Skeletal muscle tissue (tissue), 4 donors: ENCODE results near the gene DCAF17. TPM values are rescaled to one million over a fixed set of nuclear protein-coding genes. Genes with fewer than 3 reads are reported as not detected.

ENCODE experiments used
- H3K27ac ChIP-seq: one replicate; pipeline ENCODE4 v1.7.0; 2013; ENCODE audit warnings: mild to moderate bottlenecking, low read depth, low read length, inconsistent platforms
- H3K27me3 ChIP-seq, 3 donors: one replicate each; pipeline ENCODE4 v1.7.0; 2013; ENCODE audit warnings: low read length in 3 of 3; ENCODE audit not compliant: control insufficient read depth in 3 of 3, insufficient read depth in 3 of 3
- H3K36me3 ChIP-seq, 3 donors: one replicate each; pipeline ENCODE4 v1.7.0; 2013; ENCODE audit warnings: low read length in 3 of 3; ENCODE audit not compliant: control insufficient read depth in 3 of 3, insufficient read depth in 3 of 3
- H3K4me1 ChIP-seq, 3 donors: one replicate each; pipeline ENCODE4 v1.7.0; 2013; ENCODE audit warnings: low read length in 3 of 3, mild to moderate bottlenecking in 3 of 3; ENCODE audit not compliant: control insufficient read depth in 3 of 3, insufficient read depth in 3 of 3
- H3K4me3 ChIP-seq, 3 donors: one replicate each; pipeline ENCODE4 v1.7.0; 2013; ENCODE audit warnings: low read length in 3 of 3
- H3K9ac ChIP-seq, 3 donors: one replicate each; pipeline ENCODE4 v1.7.0; 2013; ENCODE audit warnings: low read length in 3 of 3, mild to moderate bottlenecking in 3 of 3, moderate library complexity in 2 of 3, low read depth in 1 of 3
- H3K9me3 ChIP-seq, 3 donors: one replicate each; pipeline ENCODE4 v1.7.0; 2013; ENCODE audit warnings: low read length in 3 of 3; ENCODE audit not compliant: control insufficient read depth in 3 of 3
- total RNA-seq: library from RNA; depleted of rRNA; stranded (reverse); fragments of >200 nt; gene quantifications from one replicate; pipeline ENCODE4 v1.2.3, GENCODE V29; 2014
- donor health status: Osteomylitis.

The DCAF17 gene
- total RNA-seq, 1 donor from 2014 or later, result 20.4 TPM

GRCh38 chr2:171479154-171479814 is 45.3 kb downstream of the DCAF17 start:
- Histone ChIP-seq H3K36me3 (peaks cover 11 to 28% (median 20%) of the 10 kb centered on the region in 3 donors), H3K9me3 (no peaks in the 10 kb centered on the region), H3K27me3 (no peaks in the 10 kb centered on the region), H3K27ac (no peak overlapping the region), H3K4me1 (no peaks in the 10 kb centered on the region), H3K9ac (no peak overlapping the region), H3K4me3 (no peak overlapping the region)

- Histone ChIP-seq H3K4me3 (no peak overlapping the region), H3K9ac (no peak overlapping the region), H3K4me1 (no peaks in the 10 kb centered on the region), H3K9me3 (no peaks in the 10 kb centered on the region), H3K36me3 (peaks cover 11 to 23% (median 22%) of the 10 kb centered on the region in 3 donors), H3K27me3 (no peaks in the 10 kb centered on the region), H3K27ac (no peak overlapping the region)
Observed at GRCh38 chr2:171480908-171481307, 46.9 kb downstream of the DCAF17 start.

GRCh38 chr2:171482308-171482707 is 48.3 kb downstream of the DCAF17 start:
- Histone ChIP-seq H3K36me3 (peaks cover 9 to 25% (median 22%) of the 10 kb centered on the region in 3 donors), H3K27ac (no peak overlapping the region)

GRCh38 chr2:171482877-171483276 is 48.9 kb downstream of the DCAF17 start:
- no peak overlapping the region for H3K27ac ChIP-seq
- no peaks in the 10 kb centered on the region for H3K27me3 ChIP-seq
- no peak overlapping the region for H3K9ac ChIP-seq
- H3K9me3 ChIP-seq, result no peaks in the 10 kb centered on the region
- peaks cover 9 to 20% (median 18%) of the 10 kb centered on the region in 3 donors for H3K36me3 ChIP-seq
- H3K4me1 ChIP-seq, result no peaks in the 10 kb centered on the region
- H3K4me3 ChIP-seq, result no peak overlapping the region

More at GRCh38 chr2:171482308-171482707, 48.3 kb downstream of the DCAF17 start:
- Histone ChIP-seq H3K9ac (no peak overlapping the region), H3K4me3 (no peak overlapping the region), H3K9me3 (no peaks in the 10 kb centered on the region), H3K4me1 (no peaks in the 10 kb centered on the region), H3K27me3 (no peaks in the 10 kb centered on the region)

- H3K9ac ChIP-seq, result no peak overlapping the region
- no peak overlapping the region for H3K27ac ChIP-seq
- no peak overlapping the region for H3K4me3 ChIP-seq
- no peaks in the 10 kb centered on the region for H3K9me3 ChIP-seq
- H3K27me3 ChIP-seq, result no peaks in the 10 kb centered on the region
- peaks cover 9 to 20% (median 16%) of the 10 kb centered on the region in 3 donors for H3K36me3 ChIP-seq
- no peaks in the 10 kb centered on the region for H3K4me1 ChIP-seq
Observed at GRCh38 chr2:171483793-171484192, 49.8 kb downstream of the DCAF17 start.

- no peak overlapping the region for H3K27ac ChIP-seq
- H3K4me1 ChIP-seq, result no peaks in the 10 kb centered on the region
- H3K27me3 ChIP-seq, result no peaks in the 10 kb centered on the region
- H3K9me3 ChIP-seq, result no peaks in the 10 kb centered on the region
- H3K36me3 ChIP-seq, result peaks cover 6 to 17% (median 16%) of the 10 kb centered on the region in 3 donors
- no peak overlapping the region for H3K9ac ChIP-seq
- no peak overlapping the region for H3K4me3 ChIP-seq
Observed at GRCh38 chr2:171485116-171485515, 51.1 kb downstream of the DCAF17 start.

- H3K9me3 ChIP-seq, result no peaks in the 10 kb centered on the region
- no peak overlapping the region for H3K9ac ChIP-seq
- H3K4me3 ChIP-seq, result no peak overlapping the region
- no peak overlapping the region for H3K27ac ChIP-seq
- H3K4me1 ChIP-seq, result no peaks in the 10 kb centered on the region
- H3K36me3 ChIP-seq, result peaks cover 6 to 13% (median 10%) of the 10 kb centered on the region in 3 donors
- no peaks in the 10 kb centered on the region for H3K27me3 ChIP-seq
Observed at GRCh38 chr2:171487201-171487600, 53.2 kb downstream of the DCAF17 start.

- Histone ChIP-seq H3K9ac (no peak overlapping the region), H3K9me3 (no peaks in the 10 kb centered on the region), H3K4me3 (no peak overlapping the region), H3K27ac (no peak overlapping the region), H3K27me3 (no peaks in the 10 kb centered on the region), H3K4me1 (no peaks in the 10 kb centered on the region), H3K36me3 (peaks cover 4 to 13% (median 8%) of the 10 kb centered on the region in 3 donors)
Observed at GRCh38 chr2:171487803-171488259, 53.8 kb downstream of the DCAF17 start.

GRCh38 chr2:171490577-171490976 is 56.6 kb downstream of the DCAF17 start:
- Histone ChIP-seq H3K36me3 (peaks cover 0 to 3% (median 0%) of the 10 kb centered on the region in 3 donors), H3K27ac (no peak overlapping the region), H3K9ac (no peak overlapping the region), H3K4me3 (no peak overlapping the region), H3K4me1 (no peaks in the 10 kb centered on the region), H3K27me3 (no peaks in the 10 kb centered on the region), H3K9me3 (no peaks in the 10 kb centered on the region)

- Histone ChIP-seq H3K36me3 (peaks cover 0 to 1% (median 0%) of the 10 kb centered on the region in 3 donors), H3K27ac (no peak overlapping the region), H3K9ac (no peak overlapping the region), H3K27me3 (no peaks in the 10 kb centered on the region), H3K4me3 (no peak overlapping the region), H3K4me1 (no peaks in the 10 kb centered on the region), H3K9me3 (no peaks in the 10 kb centered on the region)
Observed at GRCh38 chr2:171491292-171491691, 57.3 kb downstream of the DCAF17 start.
